ENCODE measurements around the gene RNF112. TPM values are rescaled to one million over a fixed set of nuclear protein-coding genes. Genes with fewer than 3 reads are reported as not detected.
"Not testable (repeated sequence)": the region's sequence is repeated elsewhere in the genome, so short reads cannot be mapped to it uniquely, and the experiment has no call there.

RNF112 gene
- total RNA-seq, 6 donors from 2014 or later, result 0.69 to 6.3 (median 2.1) TPM

DNA sequence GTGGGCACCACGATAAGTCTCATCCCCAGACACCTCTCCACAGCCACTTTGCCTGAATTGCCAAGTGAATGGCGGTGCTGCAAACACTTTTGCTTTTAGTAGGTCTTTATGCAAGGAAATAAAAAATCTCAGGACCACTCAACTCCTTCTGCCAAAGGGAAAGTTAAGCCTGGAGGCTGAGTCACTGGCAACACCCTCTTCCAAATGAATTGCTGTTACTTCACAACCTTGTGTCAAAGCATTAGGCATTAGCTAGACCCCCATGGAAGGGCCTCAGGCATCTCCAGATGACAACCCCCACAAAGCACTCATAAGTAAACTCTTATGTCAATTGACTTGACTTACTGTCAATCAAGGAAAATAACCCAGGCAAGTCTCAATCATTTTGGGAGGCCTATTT, 43.0 kb downstream of the RNF112 start:
- DNase-seq (no peak), ATAC-seq (ENCODE audit: low FRiP score in 2 of 2) (no peak)
- Histone ChIP-seq H3K27me3 (no peaks in the 10 kb centered on the region), H3K27ac (no peak overlapping the region), H3K4me1 (peaks cover 0 to 3% (median 1%) of the 10 kb centered on the region in 4 donors), H3K9me3 (no peaks in the 10 kb centered on the region), H3K4me3 (no peak overlapping the region), H3K36me3 (no peaks in the 10 kb centered on the region)
- 88 to 92% methylated on average over 2 of the region's 2 CpGs for WGBS, 2 donors
- TF ChIP-seq EP300 (IDR thresholded peaks at IDR 0.05) (no peak), POLR2A (IDR thresholded peaks at IDR 0.05) (no peak), POLR2AphosphoS5 (IDR thresholded peaks at IDR 0.05) (no peak)
- TF ChIP-seq, protein P1, sequence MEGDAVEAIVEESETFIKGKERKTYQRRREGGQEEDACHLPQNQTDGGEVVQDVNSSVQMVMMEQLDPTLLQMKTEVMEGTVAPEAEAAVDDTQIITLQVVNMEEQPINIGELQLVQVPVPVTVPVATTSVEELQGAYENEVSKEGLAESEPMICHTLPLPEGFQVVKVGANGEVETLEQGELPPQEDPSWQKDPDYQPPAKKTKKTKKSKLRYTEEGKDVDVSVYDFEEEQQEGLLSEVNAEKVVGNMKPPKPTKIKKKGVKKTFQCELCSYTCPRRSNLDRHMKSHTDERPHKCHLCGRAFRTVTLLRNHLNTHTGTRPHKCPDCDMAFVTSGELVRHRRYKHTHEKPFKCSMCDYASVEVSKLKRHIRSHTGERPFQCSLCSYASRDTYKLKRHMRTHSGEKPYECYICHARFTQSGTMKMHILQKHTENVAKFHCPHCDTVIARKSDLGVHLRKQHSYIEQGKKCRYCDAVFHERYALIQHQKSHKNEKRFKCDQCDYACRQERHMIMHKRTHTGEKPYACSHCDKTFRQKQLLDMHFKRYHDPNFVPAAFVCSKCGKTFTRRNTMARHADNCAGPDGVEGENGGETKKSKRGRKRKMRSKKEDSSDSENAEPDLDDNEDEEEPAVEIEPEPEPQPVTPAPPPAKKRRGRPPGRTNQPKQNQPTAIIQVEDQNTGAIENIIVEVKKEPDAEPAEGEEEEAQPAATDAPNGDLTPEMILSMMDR (IDR thresholded peaks at IDR 0.05), result no peak

DNA sequence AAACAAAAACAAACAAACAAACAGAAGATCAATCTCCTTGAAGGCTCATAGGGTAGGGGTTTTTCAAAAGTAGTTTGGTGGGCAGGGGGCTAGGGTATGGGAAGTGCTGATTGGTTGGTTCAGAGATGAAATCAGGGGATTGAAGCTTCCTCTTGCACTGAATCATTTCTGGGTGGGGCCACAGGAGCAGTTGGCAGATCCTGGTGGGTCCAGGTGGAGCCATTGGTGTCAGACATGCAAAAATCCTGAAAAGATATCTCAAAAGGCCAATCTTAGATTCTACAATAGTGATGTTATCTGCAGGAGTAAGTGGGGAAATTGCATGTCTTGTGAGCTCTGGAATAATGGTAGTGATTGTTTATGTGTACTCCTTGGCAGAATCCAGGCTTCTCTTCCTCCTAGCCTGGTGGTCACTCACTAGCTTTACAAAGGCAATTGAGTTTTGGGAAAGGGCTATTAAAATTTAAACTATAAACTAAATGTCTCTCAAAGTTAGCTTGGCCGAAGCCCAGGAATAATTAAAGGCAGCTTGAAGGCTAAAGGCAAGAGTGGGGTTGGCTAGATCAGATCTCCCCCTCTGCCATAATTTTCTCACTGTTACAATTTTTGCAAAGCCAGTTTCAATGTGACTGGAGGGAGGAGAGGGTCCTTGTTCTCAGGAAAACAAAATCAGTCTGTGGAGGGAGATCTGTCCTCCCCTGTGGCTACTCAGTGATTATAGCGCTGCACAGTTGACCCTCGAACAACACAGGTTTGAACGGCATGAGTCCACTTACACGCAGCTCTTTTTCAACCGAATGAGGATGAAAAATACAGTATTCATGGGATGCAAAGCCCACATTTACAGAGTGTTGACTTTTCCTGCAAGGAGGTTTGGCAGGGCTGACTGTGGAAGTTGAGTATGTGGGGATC, 45.2 kb downstream of the RNF112 start:
- H3K36me3 ChIP-seq, result no peaks in the 10 kb centered on the region
- H3K4me1 ChIP-seq, result no peaks in the 10 kb centered on the region
- no peak for ATAC-seq (ENCODE audit: low FRiP score in 2 of 2)
- TF ChIP-seq EP300 (IDR thresholded peaks at IDR 0.05), result no peak
- no peak for TF ChIP-seq POLR2AphosphoS5 (IDR thresholded peaks at IDR 0.05)
- TF ChIP-seq, protein P1 (IDR thresholded peaks at IDR 0.05), result no peak
- no peak for TF ChIP-seq POLR2A (IDR thresholded peaks at IDR 0.05)
- no peak overlapping the region for H3K4me3 ChIP-seq
- H3K9me3 ChIP-seq, result no peaks in the 10 kb centered on the region
- H3K27me3 ChIP-seq, result no peaks in the 10 kb centered on the region
- 87 to 89% methylated on average over 6 of the region's 6 CpGs for WGBS, 2 donors
- H3K27ac ChIP-seq, result no peak overlapping the region
- no peak for DNase-seq

DNA sequence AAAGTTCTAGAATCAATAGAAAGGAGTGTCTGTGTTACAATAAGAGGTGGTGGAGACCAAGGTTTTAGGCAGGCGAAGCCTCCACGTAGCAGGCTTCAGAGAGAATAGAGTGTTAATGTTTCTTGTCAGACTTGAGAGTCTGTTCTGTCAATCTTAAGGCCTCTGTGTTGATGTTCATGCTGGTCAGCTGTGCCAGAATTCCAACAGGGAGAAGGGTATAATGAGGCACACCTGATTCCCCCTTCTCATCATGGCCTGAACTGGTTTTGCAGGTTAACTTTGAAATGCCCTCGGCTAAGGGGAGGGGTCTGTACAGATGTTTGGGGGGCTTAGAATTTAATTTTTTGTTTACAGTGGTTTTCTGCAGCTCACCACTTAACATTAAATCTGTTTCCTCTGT, 46.0 kb downstream of the RNF112 start:
- H3K27me3 ChIP-seq, result no peaks in the 10 kb centered on the region
- H3K36me3 ChIP-seq, result no peaks in the 10 kb centered on the region
- no peak overlapping the region for H3K4me3 ChIP-seq
- no peaks in the 10 kb centered on the region for H3K9me3 ChIP-seq
- TF ChIP-seq POLR2A (IDR thresholded peaks at IDR 0.05) (no peak), EP300 (IDR thresholded peaks at IDR 0.05) (no peak), POLR2AphosphoS5 (IDR thresholded peaks at IDR 0.05) (no peak)
- TF ChIP-seq, protein P1 (IDR thresholded peaks at IDR 0.05), result no peak
- ATAC-seq (ENCODE audit: low FRiP score in 2 of 2) (no peak), DNase-seq (no peak)
- 75 to 76% methylated on average over 3 of the region's 3 CpGs for WGBS, 2 donors
- no peaks in the 10 kb centered on the region for H3K4me1 ChIP-seq
- no peak overlapping the region for H3K27ac ChIP-seq

DNA sequence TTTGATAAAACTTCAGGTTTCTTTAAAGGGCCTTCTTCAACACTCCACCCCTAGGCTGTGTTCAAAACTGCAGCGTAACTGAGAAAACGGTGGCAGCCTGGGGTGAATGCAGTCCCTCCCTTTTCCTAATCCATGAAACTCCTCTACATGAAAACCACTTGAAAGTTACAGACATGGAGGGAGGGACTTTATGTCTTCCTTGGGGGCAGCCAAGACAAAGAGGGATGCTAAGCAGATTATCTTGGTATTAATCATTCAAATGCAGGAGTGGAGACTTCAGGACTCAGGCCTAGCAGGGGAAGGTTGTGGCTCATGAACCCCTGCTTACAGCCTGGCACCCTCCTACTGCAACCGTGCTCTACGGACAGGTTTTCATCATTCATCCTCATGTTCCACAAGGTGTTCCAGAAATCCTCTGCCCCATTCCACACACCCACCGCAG, 46.8 kb downstream of the RNF112 start:
- no peak for TF ChIP-seq EP300 (IDR thresholded peaks at IDR 0.05)
- TF ChIP-seq, protein P1 (IDR thresholded peaks at IDR 0.05), result no peak
- no peak for TF ChIP-seq POLR2AphosphoS5 (IDR thresholded peaks at IDR 0.05)
- TF ChIP-seq POLR2A (IDR thresholded peaks at IDR 0.05), result no peak
- 74 to 84% methylated on average over 5 of the region's 5 CpGs for WGBS, 2 donors
- ATAC-seq (ENCODE audit: low FRiP score in 2 of 2), result no peak
- Histone ChIP-seq H3K27me3 (no peaks in the 10 kb centered on the region), H3K4me3 (no peak overlapping the region), H3K27ac (no peak overlapping the region), H3K36me3 (no peaks in the 10 kb centered on the region), H3K4me1 (peaks cover under 1 to 6% (median 5%) of the 10 kb centered on the region in 4 donors), H3K9me3 (no peaks in the 10 kb centered on the region)
- DNase-seq, result no peak

DNA sequence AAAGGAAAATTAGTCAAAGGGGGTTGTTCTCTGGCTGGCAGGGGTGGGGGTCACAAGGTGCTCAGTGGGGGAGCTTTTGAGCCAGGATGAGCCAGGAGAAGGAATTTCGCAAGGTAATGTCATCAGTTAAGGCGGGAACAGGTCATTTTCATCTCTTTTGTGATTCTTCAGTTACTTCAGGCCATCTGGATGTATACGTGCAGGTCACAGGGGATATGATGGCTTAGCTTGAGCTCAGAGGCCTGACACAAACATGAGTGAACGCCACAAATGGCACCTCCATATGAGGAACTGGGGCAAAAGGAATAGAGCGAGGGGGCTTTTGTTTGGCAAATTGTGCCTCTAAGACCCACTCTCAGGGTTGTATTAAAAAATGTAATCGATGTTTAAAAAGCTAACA, 47.4 kb downstream of the RNF112 start:
- not testable (repeated sequence) for ATAC-seq (ENCODE audit: low FRiP score in 2 of 2); H3K27ac ChIP-seq; H3K36me3 ChIP-seq; H3K9me3 ChIP-seq; DNase-seq; H3K4me3 ChIP-seq; H3K27me3 ChIP-seq
- whole genome bisulfite sequencing, 2 donors, result 86 to 91% methylated on average over 6 of the region's 6 CpGs
- peaks cover 2 to 12% (median 11%) of the 10 kb centered on the region in 4 donors for H3K4me1 ChIP-seq

DNA sequence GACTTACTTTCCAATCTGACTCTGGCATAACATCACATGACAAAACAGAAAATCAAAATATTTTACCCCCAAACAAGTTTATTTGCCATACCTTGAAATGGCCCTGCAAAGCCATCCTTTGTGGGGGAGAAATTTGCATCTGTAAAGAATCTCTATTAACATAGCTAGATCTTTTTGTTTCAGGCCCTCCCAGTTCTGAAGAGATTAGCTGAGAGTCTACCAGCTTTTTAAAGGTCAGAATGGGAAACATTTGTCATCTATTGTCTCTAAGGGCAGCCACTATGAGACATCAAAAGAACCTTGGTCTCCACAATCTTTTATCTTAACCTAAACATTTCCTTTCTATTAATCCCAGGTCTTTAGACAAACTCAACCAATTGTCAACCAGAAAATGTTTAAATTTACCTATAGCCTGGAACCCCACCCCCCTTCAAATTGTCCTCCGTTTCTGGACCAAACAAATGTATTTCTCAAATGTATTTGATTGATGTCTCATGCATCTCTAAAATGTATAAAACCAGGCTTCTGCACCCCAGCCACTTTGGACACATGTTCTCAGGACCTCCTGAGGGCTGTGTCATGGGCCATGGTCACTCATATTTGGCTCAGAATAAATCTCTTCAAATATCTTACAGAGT, 48.1 kb downstream of the RNF112 start:
- ATAC-seq (ENCODE audit: low FRiP score in 2 of 2); H3K4me3 ChIP-seq; DNase-seq; H3K27ac ChIP-seq; H3K36me3 ChIP-seq; H3K27me3 ChIP-seq; H3K9me3 ChIP-seq: not testable (repeated sequence)
- WGBS, 2 donors, result 67% methylated on average over 1 of the region's 1 CpG
- peaks cover 6 to 17% (median 17%) of the 10 kb centered on the region in 4 donors for H3K4me1 ChIP-seq

Data from upper lobe of left lung (tissue), 6 donors.